Duodenal mucosa (tissue), 2 donors: ENCODE data around the gene SRRM3.
"Not testable (repeated sequence)": the region's sequence is repeated elsewhere in the genome, so short reads cannot be mapped to it uniquely, and the experiment has no call there.

Source experiments
- H3K27ac ChIP-seq: one replicate; pipeline ENCODE4 v1.7.0; 2013; ENCODE audit warnings: low read depth, low read length
- H3K27me3 ChIP-seq, 2 donors: one replicate each; pipeline ENCODE4 v1.7.0; 2013; ENCODE audit warnings: low read length in 2 of 2, control low read depth in 1 of 2; ENCODE audit not compliant: insufficient read depth in 2 of 2, control insufficient read depth in 1 of 2
- H3K36me3 ChIP-seq, 2 donors: one replicate each; pipeline ENCODE4 v1.7.0; 2013; ENCODE audit warnings: low read length in 2 of 2, control low read depth in 1 of 2; ENCODE audit not compliant: insufficient read depth in 2 of 2, control insufficient read depth in 1 of 2
- H3K4me1 ChIP-seq, 2 donors: one replicate each; pipeline ENCODE4 v1.7.0; 2013; ENCODE audit warnings: low read length in 2 of 2, control low read depth in 1 of 2; ENCODE audit not compliant: insufficient read depth in 2 of 2, control insufficient read depth in 1 of 2
- H3K4me3 ChIP-seq, 2 donors: one replicate each; pipeline ENCODE4 v1.7.0; 2013; ENCODE audit warnings: low read length in 2 of 2, low read depth in 1 of 2
- H3K9ac ChIP-seq, 2 donors: one replicate each; pipeline ENCODE4 v1.7.0; 2013; ENCODE audit warnings: low read length in 2 of 2, low read depth in 1 of 2
- H3K9me3 ChIP-seq, 2 donors: one replicate each; pipeline ENCODE4 v1.7.0; 2013; ENCODE audit warnings: low read length in 2 of 2, control low read depth in 1 of 2; ENCODE audit not compliant: control insufficient read depth in 1 of 2

SRRM3 gene

DNA sequence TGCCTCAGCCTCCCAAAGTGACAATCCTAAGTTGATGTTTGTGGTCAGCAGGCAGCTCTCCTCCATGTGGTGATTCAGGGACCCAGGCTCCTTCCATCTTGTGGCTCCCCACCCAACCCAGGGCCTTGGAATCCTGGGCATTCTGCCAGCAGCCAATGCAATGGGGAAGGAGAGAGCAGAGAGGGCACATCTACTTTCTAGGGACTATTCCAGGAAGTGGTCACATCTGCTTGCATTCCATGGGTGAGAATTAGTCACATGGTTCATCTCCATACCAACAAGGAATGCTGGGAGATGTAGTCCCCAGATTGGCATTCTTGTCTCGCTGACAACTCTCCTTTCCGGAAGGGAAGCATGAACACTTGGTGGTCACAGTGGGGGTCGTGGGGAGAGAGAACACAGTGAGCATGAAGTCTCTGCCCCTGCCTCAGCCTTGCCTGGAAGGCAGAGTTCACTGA is 9.9 kb upstream of the SRRM3 start:
- Histone ChIP-seq H3K9ac (no peak overlapping the region), H3K27ac (no peak overlapping the region), H3K4me1 (no peaks in the 10 kb centered on the region), H3K27me3 (no peaks in the 10 kb centered on the region), H3K36me3 (no peaks in the 10 kb centered on the region), H3K9me3 (peaks cover 0 to 6% of the 10 kb centered on the region in 2 donors), H3K4me3 (no peak overlapping the region)

DNA sequence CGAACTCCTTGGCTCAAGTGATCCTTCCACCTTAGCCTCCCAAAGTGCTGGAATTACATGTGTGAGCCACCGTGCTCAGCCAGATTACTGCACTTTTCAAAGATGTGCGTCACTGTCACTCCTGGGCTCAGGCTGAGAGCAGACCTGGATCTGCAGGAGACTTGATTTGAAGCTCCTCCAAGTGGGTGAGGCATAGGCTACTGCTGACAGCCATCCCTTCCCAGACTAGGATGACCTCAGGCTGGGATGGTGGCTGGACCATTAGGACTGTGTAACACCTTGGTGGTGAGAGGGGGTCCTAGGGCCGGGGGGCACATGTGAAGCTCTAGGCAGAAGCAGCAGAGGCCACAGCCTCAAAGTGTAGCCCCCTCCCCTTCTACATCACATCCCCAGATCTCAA is 8.2 kb upstream of the SRRM3 start:
- H3K27ac ChIP-seq: no peak overlapping the region

DNA sequence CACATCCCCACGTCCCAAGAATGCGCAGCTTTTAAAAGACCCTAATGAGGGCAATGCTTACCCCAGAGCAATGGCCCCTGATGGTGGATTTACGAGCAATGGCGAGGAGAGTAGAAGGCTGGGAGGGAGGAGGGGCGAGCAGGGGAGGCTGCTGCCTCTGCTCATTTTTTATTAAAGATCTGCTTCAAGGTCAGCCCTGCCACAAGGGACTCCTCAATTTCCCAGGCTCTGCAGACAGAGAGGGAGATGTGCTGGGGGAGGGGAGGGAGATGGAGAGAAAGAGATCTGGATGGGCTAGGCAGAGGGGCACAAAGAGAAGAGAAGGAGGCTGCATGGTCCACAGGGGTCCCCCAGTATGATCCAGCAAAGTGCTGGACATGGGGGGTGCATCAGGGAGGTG is 7.8 kb upstream of the SRRM3 start:
- Histone ChIP-seq H3K4me3 (no peak overlapping the region), H3K9me3 (peaks cover 0 to 6% of the 10 kb centered on the region in 2 donors), H3K27ac (no peak overlapping the region), H3K27me3 (no peaks in the 10 kb centered on the region), H3K36me3 (no peaks in the 10 kb centered on the region), H3K9ac (no peak overlapping the region), H3K4me1 (no peaks in the 10 kb centered on the region)

More for the DNA sequence above, 8.2 kb upstream of the SRRM3 start:
- Histone ChIP-seq H3K27me3 (no peaks in the 10 kb centered on the region), H3K4me3 (no peak overlapping the region), H3K9ac (no peak overlapping the region), H3K36me3 (no peaks in the 10 kb centered on the region), H3K9me3 (peaks cover 0 to 6% of the 10 kb centered on the region in 2 donors), H3K4me1 (no peaks in the 10 kb centered on the region)

DNA sequence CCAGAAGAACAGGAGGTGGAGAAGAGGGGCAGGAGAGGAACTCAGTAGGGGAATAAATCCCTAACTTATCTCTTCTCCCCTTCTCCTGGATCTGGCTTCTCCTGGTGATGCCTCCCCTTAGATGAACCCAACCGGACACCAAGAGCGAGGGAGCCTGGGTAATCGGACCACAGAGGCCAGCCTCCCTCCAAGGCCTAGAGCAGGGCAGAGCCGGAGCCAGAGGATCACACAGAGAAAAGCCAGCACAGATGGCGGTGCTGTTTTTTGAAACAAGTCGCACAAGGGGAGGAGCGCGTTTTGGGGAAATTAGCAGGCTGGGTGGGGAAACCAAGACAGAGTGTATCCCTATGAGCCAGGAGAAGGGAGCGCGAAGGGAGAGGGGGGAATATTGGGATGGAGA is 4.9 kb upstream of the SRRM3 start:
- H3K27me3 ChIP-seq: peaks cover 0 to 4% of the 10 kb centered on the region in 2 donors
- peaks cover 0 to 4% of the 10 kb centered on the region in 2 donors for H3K9me3 ChIP-seq
- no peaks in the 10 kb centered on the region for H3K36me3 ChIP-seq
- H3K9ac ChIP-seq: no peak overlapping the region
- no peak overlapping the region for H3K4me3 ChIP-seq
- no peaks in the 10 kb centered on the region for H3K4me1 ChIP-seq
- H3K27ac ChIP-seq: no peak overlapping the region

DNA sequence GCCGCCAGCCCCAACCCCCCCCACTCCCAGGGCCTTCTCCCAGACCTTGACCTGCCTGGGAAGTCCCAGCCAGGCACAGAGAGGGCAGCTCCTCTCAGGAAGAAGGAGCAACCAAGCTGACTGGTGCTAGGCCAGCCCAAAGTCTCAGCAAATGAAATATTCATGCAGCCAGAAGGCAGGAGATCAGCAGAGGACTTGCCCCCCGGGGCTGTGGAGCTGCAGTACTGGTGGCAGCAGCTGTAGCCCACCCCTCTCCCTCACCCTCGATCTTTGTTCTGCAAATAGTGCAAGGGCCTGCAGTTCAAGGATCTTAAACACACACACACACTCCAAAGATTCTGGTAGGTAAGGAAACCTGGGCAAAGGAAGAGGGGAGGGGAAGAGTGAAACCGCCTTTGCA is 3.5 kb upstream of the SRRM3 start:
- H3K9me3 ChIP-seq: no peaks in the 10 kb centered on the region
- peaks cover 0 to 4% of the 10 kb centered on the region in 2 donors for H3K27me3 ChIP-seq
- no peak overlapping the region for H3K9ac ChIP-seq
- no peak overlapping the region for H3K4me3 ChIP-seq
- H3K4me1 ChIP-seq: no peaks in the 10 kb centered on the region
- no peak overlapping the region for H3K27ac ChIP-seq
- no peaks in the 10 kb centered on the region for H3K36me3 ChIP-seq

DNA sequence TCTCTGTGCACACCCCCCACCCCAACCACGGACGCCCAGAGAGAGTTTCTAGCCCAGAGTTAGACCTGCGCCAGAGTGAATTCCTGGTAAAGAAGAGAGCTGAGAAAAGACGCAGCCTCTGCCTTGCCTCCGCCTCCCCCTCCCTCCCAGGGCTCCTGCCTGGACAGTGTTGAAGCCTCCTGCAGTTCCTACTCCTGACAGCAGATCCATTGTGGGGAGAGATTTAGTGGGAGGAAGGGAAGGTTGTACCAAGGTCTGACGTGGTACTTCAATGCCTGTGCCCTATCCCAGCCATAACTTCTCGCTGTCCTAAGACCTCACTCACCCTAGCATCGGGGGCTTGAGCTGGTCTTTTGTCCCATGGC is 952 bp downstream of the SRRM3 start:
- H3K4me1 ChIP-seq: no peaks in the 10 kb centered on the region
- no peak overlapping the region for H3K9ac ChIP-seq
- H3K27me3 ChIP-seq: peaks cover 0 to 4% of the 10 kb centered on the region in 2 donors
- no peaks in the 10 kb centered on the region for H3K9me3 ChIP-seq
- no peaks in the 10 kb centered on the region for H3K36me3 ChIP-seq
- H3K27ac ChIP-seq: no peak overlapping the region
- H3K4me3 ChIP-seq: no peak overlapping the region

DNA sequence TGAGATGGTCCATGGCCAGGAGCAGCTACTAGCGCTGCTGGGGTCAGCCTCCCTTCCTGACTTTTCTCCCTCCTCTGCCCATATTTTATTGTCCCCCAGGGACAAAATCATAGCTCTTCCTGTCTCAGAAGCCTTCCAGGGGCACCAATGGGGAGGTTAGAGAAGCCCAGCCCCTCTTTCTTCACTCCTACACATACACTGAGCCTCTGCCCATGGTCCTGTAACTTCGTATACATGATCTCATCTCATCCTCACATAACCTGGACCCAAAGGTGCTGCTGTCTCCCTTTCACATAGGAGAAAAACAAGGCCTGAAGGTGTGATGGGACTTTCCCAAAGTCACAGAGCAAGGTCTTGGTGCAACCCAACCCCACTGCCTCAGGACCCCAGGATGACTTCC is 2.5 kb downstream of the SRRM3 start:
- peaks cover 0 to 4% of the 10 kb centered on the region in 2 donors for H3K27me3 ChIP-seq
- H3K4me3 ChIP-seq: no peak overlapping the region
- H3K9ac ChIP-seq: no peak overlapping the region
- H3K36me3 ChIP-seq: no peaks in the 10 kb centered on the region
- no peaks in the 10 kb centered on the region for H3K4me1 ChIP-seq
- no peak overlapping the region for H3K27ac ChIP-seq
- H3K9me3 ChIP-seq: no peaks in the 10 kb centered on the region

DNA sequence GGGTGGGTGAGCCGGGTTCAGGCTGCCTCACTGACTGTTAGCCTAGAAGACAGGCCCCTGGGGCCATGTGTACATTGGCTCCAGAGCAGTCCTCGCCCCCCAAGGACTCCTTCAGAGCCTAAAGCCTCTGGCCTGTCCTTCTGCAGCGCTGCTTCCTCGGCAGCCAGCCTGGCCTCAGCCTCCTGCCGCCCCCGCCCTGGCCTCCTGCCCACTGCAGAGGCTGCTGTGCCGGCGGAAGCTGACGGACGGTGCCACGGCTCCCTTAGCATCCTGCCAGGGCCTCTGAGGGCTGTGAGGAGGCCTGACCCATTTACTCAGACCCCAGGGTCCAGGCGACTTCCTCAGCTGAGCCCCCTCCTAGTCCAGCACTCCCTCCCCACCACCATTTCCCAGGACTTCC is 4.9 kb downstream of the SRRM3 start:
- no peaks in the 10 kb centered on the region for H3K36me3 ChIP-seq
- H3K4me3 ChIP-seq: no peak overlapping the region
- no peaks in the 10 kb centered on the region for H3K4me1 ChIP-seq
- H3K9ac ChIP-seq: no peak overlapping the region
- no peak overlapping the region for H3K27ac ChIP-seq
- no peaks in the 10 kb centered on the region for H3K9me3 ChIP-seq
- H3K27me3 ChIP-seq: no peaks in the 10 kb centered on the region

DNA sequence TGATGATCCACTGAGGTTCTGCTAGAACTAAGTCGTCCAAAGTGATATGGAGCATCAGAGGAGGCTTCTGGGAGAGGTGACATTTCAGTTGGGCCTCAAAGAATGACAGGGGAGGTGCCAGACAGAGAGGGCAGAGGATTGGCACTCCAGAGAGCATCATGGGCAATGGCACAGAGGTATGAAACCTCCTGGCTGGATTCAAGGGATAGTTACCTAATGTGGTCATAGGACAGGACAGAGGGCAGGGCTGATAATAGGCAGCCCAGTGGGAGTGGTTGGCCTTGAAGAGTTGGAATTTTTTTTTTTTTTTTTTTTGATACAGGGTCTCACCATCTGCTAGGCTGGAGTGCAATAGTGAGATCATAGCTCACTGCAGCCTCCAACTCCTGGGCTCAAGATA is 7.6 kb downstream of the SRRM3 start:
- H3K4me3 ChIP-seq: no peak overlapping the region
- H3K9me3 ChIP-seq: no peaks in the 10 kb centered on the region
- H3K27me3 ChIP-seq: no peaks in the 10 kb centered on the region
- H3K9ac ChIP-seq: no peak overlapping the region
- no peaks in the 10 kb centered on the region for H3K4me1 ChIP-seq
- no peaks in the 10 kb centered on the region for H3K36me3 ChIP-seq
- H3K27ac ChIP-seq: no peak overlapping the region

DNA sequence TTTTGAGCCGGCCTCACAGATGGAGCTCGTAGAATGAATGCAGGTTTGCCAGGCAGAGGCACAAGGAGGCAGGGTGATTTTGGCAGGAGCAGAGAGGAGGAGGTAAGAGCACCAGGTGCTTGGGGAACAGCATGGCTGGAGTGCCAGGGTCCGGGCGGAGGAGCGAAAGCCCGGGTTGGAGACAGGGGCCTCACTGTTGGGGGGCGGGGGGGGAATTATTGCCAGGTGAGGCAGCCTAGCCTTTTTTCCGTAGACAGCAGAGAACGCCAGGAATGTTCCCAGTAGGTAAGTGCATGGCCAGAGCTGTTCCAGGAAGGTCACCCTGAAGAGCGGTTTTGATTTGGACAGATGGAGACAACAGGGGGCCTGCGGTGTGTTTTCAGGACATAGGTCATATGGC is 9.5 kb downstream of the SRRM3 start:
- Histone ChIP-seq H3K36me3 (no peaks in the 10 kb centered on the region), H3K4me1 (no peaks in the 10 kb centered on the region), H3K9me3 (no peaks in the 10 kb centered on the region), H3K9ac (no peak overlapping the region), H3K4me3 (no peak overlapping the region), H3K27ac (no peak overlapping the region), H3K27me3 (no peaks in the 10 kb centered on the region)

DNA sequence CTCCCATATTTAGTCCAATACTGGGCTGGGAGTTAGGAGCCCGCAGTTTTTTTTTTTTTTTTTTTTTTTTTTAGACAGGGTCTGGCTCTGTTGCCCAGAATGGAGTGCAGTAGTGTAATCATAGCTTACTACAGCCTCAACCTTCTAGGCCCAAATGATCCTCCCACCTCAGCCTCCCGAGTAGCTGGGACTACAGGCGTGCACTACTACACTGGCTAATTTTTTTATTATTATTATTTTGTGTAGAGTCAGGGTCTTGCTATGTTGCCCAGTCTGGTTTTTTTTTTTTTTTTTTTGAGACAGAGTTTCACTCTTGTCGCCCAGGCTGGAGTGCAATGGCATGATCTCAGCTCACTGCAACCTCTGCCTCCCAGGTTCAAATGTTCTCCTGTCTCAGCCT is 13.7 kb downstream of the SRRM3 start:
- H3K27me3 ChIP-seq, H3K4me3 ChIP-seq: not testable (repeated sequence)

More for the DNA sequence above, 13.7 kb downstream of the SRRM3 start:
- H3K27ac ChIP-seq, H3K9ac ChIP-seq, H3K9me3 ChIP-seq, H3K4me1 ChIP-seq, H3K36me3 ChIP-seq: not testable (repeated sequence)
